ENCODE measurements around the gene CCDC87. TPM values are rescaled to one million over a fixed set of nuclear protein-coding genes. Genes with fewer than 3 reads are reported as not detected.

CCDC87 gene
- total and polyA plus RNA-seq, 2 experiments from 2014 or later: 0.39 to 1.2 TPM

- TF ChIP-seq ZNF462 (CRISPR knock-in tag; IDR thresholded peaks at IDR 0.05): no peak
- TF ChIP-seq STAT1 (IDR thresholded peaks at IDR 0.05; ENCODE audit: unreplicated experiment): no peak
- TF ChIP-seq JUNB (IDR thresholded peaks at IDR 0.05; ENCODE audit: unreplicated experiment): no peak
- no peak for TF ChIP-seq ZNF114 (CRISPR knock-in tag; IDR thresholded peaks at IDR 0.05)
- no peak for TF ChIP-seq ZNF331 (CRISPR knock-in tag; IDR thresholded peaks at IDR 0.05; ENCODE audit: low read depth)
Measured at GRCh38 chr11:66624450-66624849, 31.6 kb upstream of the CCDC87 start (continued).

DNA sequence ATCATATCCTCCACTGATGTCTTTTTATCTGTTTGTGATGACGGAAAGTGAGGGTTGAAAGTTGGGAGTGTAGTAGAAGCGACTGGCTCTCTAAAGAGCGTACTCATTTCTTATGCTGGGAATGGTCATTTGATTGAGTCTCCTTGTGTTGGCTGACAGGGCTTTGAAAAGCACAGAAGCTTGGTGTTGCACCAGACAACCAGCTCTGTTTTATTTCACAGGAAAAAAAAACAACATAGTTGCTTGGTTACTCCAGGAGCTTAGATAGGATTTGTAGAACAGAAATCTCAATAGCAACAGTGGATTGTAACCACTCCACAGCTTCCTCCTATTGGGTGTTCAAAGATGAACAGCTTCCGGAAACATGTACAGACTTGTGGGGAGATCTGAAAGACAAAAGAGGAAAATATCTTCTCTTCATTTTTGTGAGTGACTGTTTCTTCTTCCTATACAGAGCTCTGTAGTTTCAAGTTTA, 26.3 kb upstream of the CCDC87 start:
- Mint-ChIP-seq H3K27ac (no peak overlapping the region), H3K36me3 (ENCODE audit: low read depth) (peaks cover 72% of the 10 kb centered on the region), H3K4me1 (peaks cover 30% of the 10 kb centered on the region), H3K27me3 (ENCODE audit: insufficient read depth, low read depth, poor library complexity) (peaks cover 12% of the 10 kb centered on the region), H3K4me3 (peak overlapping the region; percentile 97), H3K9me3 (no peaks in the 10 kb centered on the region)
- Histone ChIP-seq H3K27ac (ENCODE audit: low read depth) (peak overlapping the region; percentile 52; the same call in 1 of the 2 replicates), H3K27me3 (ENCODE audit: insufficient read depth) (no peaks in the 10 kb centered on the region), H3K36me3 (ENCODE audit: insufficient read depth) (peaks cover 22% of the 10 kb centered on the region), H3K4me2 (peak overlapping the region; percentile 100), H4K20me1 (replicated peaks; ENCODE audit: insufficient read depth) (peaks cover 70% of the 10 kb centered on the region), H3F3A (replicated peaks; ENCODE audit: low read depth) (peaks cover 22% of the 10 kb centered on the region; the same call in 1 of the 2 replicates), H3K4me1 (ENCODE audit: insufficient read depth) (peaks cover 25% of the 10 kb centered on the region), H3K4me3 (peak overlapping the region; percentile 96), H2AFZ (no peak overlapping the region), H3K79me2 (replicated peaks; ENCODE audit: insufficient read depth) (peaks cover 89% of the 10 kb centered on the region), H3K9me2 (ENCODE audit: insufficient read depth) (no peaks in the 10 kb centered on the region)
- no peak for TF ChIP-seq ZNF331 (CRISPR knock-in tag; IDR thresholded peaks at IDR 0.05; ENCODE audit: low read depth)
- no peak for DNase-seq (ENCODE audit: low spot score)
- no peak for ATAC-seq
